Ascending aorta (tissue), 2 donors: ENCODE results near the gene PSD. TPM values are rescaled to one million over a fixed set of nuclear protein-coding genes. Genes with fewer than 3 reads are reported as not detected.

ENCODE experiments used
- DNase-seq, 2 donors: peaks; one replicate each; pipeline ENCODE4 v3.0.0-alpha.2; 2019; ENCODE audit warnings: low spot score in 2 of 2
- H3K27ac ChIP-seq, 2 donors: fragments of 200-600 bp; sonication (generic); one replicate each; pipeline ENCODE4 v1.5.1; 2016 to 2017; ENCODE audit warnings: mild to moderate bottlenecking in 1 of 2
- H3K27me3 ChIP-seq: fragments of 200-600 bp; sonication (generic); one replicate; pipeline ENCODE4 v1.5.1; 2017
- H3K36me3 ChIP-seq, 2 donors: fragments of 200-600 bp; sonication (generic); one replicate each; pipeline ENCODE4 v1.5.1; 2016
- H3K4me1 ChIP-seq, 2 donors: fragments of 200-600 bp; sonication (generic); one replicate each; pipeline ENCODE4 v1.5.1; 2016 to 2017; ENCODE audit warnings: mild to moderate bottlenecking in 1 of 2
- H3K4me3 ChIP-seq, 2 donors: fragments of 200-600 bp; sonication (generic); one replicate each; pipeline ENCODE4 v1.5.1; 2016 to 2017; ENCODE audit warnings: mild to moderate bottlenecking in 1 of 2
- H3K9me3 ChIP-seq, 2 donors: fragments of 200-600 bp; sonication (generic); one replicate each; pipeline ENCODE4 v1.5.1; 2016
- intact Hi-C: fragments of 100-400 bp; cut with DNase I; formaldehyde crosslinking; loops from one replicate; pipeline ENCODE4 v1.15.1; 2023
- total RNA-seq: library from RNA; depleted of rRNA; stranded (reverse); fragments of >200 nt; gene quantifications from one replicate; pipeline ENCODE4 v1.1.0, GENCODE V29; 2016
- TF ChIP-seq, protein P1 (sequence below), 3 experiments: fragments of 200-600 bp in 2 of 3; fragments of 450-650 bp in 1 of 3; sonication (generic) in 2 of 3; IDR thresholded peaks; one replicate each; pipeline ENCODE4 v1.5.1; 2016 to 2019; ENCODE audit warnings: antibody characterized with exemption in 3 of 3, mild to moderate bottlenecking in 1 of 3, moderate library complexity in 1 of 3

PSD gene
- total RNA-seq, 1 donor from 2014 or later = not detected

DNA sequence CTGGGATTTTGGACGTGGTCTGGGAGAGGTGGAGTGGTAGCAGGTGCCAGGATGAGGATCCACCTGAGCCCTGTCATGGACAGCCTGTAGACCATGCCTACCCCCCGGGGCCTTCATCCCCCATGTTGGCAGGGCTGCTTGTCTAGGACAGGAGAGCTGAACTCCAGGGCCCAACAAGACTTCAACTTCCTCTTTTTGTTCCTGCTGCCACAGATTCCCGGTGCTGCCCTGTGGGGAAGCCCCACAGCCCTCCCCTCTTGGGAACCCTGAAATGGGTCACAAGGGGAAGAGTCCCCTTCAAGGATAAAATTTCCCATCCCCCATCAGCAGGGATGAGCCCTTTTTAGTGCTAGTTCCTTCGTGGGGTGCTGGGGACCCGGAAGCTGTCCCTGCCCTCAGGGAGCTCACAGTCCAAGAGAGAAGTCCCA lies 15.0 kb upstream of the PSD start:
- peaks cover 8 to 14% of the 10 kb centered on the region in 2 donors for H3K4me1 ChIP-seq
- no peak overlapping the region for H3K27ac ChIP-seq
- TF ChIP-seq, protein P1, sequence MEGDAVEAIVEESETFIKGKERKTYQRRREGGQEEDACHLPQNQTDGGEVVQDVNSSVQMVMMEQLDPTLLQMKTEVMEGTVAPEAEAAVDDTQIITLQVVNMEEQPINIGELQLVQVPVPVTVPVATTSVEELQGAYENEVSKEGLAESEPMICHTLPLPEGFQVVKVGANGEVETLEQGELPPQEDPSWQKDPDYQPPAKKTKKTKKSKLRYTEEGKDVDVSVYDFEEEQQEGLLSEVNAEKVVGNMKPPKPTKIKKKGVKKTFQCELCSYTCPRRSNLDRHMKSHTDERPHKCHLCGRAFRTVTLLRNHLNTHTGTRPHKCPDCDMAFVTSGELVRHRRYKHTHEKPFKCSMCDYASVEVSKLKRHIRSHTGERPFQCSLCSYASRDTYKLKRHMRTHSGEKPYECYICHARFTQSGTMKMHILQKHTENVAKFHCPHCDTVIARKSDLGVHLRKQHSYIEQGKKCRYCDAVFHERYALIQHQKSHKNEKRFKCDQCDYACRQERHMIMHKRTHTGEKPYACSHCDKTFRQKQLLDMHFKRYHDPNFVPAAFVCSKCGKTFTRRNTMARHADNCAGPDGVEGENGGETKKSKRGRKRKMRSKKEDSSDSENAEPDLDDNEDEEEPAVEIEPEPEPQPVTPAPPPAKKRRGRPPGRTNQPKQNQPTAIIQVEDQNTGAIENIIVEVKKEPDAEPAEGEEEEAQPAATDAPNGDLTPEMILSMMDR (IDR thresholded peaks at IDR 0.05) = no peak
- DNase-seq = no peak
- H3K9me3 ChIP-seq = no peaks in the 10 kb centered on the region
- intact Hi-C loops = no loop called here
- H3K36me3 ChIP-seq = no peaks in the 10 kb centered on the region
- H3K4me3 ChIP-seq = no peak overlapping the region
- H3K27me3 ChIP-seq = no peaks in the 10 kb centered on the region

DNA sequence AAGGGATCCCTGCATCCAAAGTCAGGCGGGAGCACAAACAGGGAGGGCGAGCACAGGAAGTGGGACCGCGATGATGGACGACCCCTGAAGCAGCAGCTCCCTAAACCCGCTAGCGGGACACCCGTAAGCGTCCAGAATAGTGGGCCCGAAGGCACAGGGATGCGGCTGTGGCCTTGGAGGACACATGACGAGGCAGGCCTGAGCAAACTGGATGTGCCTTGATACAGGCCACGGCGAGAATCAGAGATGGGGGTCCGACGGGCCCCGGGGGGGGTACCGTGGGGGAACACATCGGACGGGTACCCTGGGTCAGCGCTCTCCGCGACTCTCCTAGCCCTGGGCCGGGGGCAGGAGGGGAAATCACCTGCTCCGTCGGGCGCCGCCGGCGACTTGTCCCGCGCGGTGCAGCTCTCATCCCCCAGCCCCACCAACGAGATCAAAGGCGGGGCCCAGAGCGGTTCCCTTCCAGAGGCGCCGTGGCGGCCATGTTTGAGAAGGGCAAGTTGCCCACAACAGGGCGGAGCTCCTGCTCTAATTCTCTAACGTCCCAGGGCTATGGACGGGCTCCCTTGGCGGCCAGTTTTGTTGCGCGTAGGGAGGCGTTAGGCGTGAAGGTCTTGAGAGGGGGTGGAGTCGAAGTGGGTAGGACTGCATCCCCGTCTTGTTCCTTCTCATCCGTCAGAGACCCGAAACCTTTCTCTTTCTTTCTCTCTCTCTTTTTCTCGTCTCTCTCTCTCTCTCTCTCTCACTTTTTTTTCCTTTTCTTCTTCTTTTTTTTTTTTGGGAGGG lies 13.8 kb upstream of the PSD start, which contains the start of gene CUEDC2:
TSS of gene CUEDC2 (minus strand) at position 413 of the 789 bp plus-strand sequence. CDS start 7,386 bp downstream, outside the sequence.
- no peaks in the 10 kb centered on the region for H3K9me3 ChIP-seq
- no peaks in the 10 kb centered on the region for H3K27me3 ChIP-seq
- H3K4me1 ChIP-seq = peaks cover 8 to 14% of the 10 kb centered on the region in 2 donors
- H3K4me3 ChIP-seq = peak within 1 kb of the TSS; percentile 92 to 98
- TF ChIP-seq, protein P1 (IDR thresholded peaks at IDR 0.05) = no peak
- peak; percentile 84 to 98 for DNase-seq
- H3K36me3 ChIP-seq = no peaks in the 10 kb centered on the region
- peak within 1 kb of the TSS; percentile 79 for H3K27ac ChIP-seq
- intact Hi-C loops = loop anchor here (1.0 kb wide), 4 partner anchors 11 to 280 kb away; partner anchors contain the start of genes ACTR1A and NOLC1

DNA sequence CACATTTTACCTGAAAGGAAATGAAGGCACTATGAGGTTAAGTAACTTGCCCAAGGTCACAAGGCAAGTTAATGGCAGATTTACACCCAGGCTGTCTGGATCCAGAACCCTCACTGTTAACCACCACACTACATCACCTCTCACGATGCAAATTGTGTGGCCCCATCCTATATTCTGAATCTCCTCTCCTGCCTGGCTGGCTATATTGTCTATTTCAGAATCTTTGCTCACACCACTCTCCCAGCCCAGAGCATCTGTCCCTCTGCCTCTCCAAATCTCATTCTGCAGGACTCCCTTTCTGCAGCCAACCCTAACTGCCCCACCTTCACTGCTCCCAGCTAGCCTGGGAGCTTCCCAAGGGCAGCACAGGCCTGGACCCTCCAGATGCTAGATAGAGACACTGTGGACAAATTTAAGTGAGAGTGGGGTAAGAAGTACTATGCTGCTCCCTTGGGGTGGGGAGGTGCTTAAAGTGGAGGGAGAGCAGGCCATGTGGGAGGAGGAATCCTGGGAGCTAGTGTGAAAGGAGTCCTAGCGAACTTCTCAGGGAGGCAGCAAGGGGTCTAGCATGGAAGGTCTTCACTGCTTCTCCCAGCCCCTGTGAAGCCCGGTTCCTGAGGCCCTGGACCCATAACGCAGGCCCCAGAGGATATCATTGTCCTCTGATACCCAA lies 13.0 kb upstream of the PSD start:
- TF ChIP-seq, protein P1 (IDR thresholded peaks at IDR 0.05) = no peak
- no peaks in the 10 kb centered on the region for H3K36me3 ChIP-seq
- peaks cover 8 to 14% of the 10 kb centered on the region in 2 donors for H3K4me1 ChIP-seq
- H3K27me3 ChIP-seq = no peaks in the 10 kb centered on the region
- peak overlapping the region; percentile 92 to 98 for H3K4me3 ChIP-seq
- no peaks in the 10 kb centered on the region for H3K9me3 ChIP-seq
- intact Hi-C loops = loop anchor here (1.0 kb wide), 4 partner anchors 10 to 279 kb away; partner anchors contain the start of genes ACTR1A and NOLC1
- peak overlapping the region; percentile 79 for H3K27ac ChIP-seq
- DNase-seq = no peak

DNA sequence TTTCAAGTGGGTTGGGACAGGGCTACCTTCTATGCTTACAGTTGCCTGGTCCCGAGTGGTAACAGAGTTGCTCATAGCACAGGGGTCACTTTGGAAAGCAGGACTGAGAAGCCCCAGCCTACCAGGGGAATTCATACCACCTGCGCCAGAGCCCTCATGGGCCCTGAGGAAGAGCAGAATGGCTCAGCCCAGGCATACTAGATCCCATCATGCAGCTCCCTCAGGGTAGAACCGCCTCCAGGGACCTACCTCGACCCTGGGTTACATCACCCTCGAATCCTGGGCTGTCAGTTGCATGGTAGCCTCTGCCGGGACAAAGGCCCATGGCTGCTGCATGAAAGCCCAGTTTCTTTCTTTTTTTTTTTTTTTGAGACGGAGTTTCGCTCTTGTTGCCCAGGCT lies 10.9 kb upstream of the PSD start:
- H3K9me3 ChIP-seq = no peaks in the 10 kb centered on the region
- TF ChIP-seq, protein P1 (IDR thresholded peaks at IDR 0.05) = no peak
- peaks cover 2 to 5% of the 10 kb centered on the region in 2 donors for H3K36me3 ChIP-seq
- intact Hi-C loops = no loop called here
- DNase-seq = no peak
- no peak overlapping the region for H3K4me3 ChIP-seq
- H3K27ac ChIP-seq = no peak overlapping the region
- H3K4me1 ChIP-seq = peaks cover 6 to 10% of the 10 kb centered on the region in 2 donors
- no peaks in the 10 kb centered on the region for H3K27me3 ChIP-seq

DNA sequence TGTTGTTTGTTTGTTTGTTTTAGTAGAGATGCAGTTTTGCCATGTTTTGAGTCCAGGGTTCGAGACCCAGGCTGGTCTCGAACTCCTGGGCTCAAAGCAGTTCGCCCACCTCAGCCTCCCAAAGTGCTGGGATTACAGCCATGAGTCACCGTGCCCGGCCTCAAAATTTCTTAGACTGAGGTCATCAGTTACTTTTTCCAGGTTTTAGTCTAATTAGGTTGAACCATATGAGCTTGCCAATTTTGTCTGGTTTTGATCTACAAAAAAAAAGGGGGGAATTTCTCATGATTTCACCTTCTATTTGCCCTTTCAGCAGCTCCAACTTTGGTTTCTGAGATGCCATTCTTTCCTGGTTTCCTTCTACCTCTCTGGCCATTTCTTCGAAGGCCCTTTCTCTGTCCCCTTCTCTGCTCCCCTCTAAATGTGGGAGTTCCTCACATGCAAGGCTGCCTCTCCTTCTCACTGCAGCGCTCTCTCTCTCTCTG lies 8.3 kb upstream of the PSD start:
- intact Hi-C loops = no loop called here
- Histone ChIP-seq H3K27me3 (no peaks in the 10 kb centered on the region), H3K9me3 (no peaks in the 10 kb centered on the region), H3K4me3 (no peak overlapping the region), H3K36me3 (peaks cover 11 to 15% of the 10 kb centered on the region in 2 donors), H3K27ac (no peak overlapping the region), H3K4me1 (peaks cover 7 to 18% of the 10 kb centered on the region in 2 donors)
- no peak for DNase-seq
- TF ChIP-seq, protein P1 (IDR thresholded peaks at IDR 0.05) = no peak
